K562 (cell line): Measurements from ENCODE around the gene SYTL2. TPM values are rescaled to one million over a fixed set of nuclear protein-coding genes. Genes with fewer than 3 reads are reported as not detected.

Source experiments
- ATAC-seq: fragments of 200-7000 bp; cut with Tn5 transposase; 3 replicates; pipeline ENCODE4 v1.9.1; 2020; ENCODE audit warnings: moderate library complexity
- BruUV-seq: library from RNA; stranded (reverse); fragments of 400-500 nt; replicated peaks from 2 replicates; lab custom pipeline; 2021; lab: Mats Ljungman, UMichigan
- CTCF ChIA-PET: fragments of 300-600 bp; formaldehyde crosslinking; extraction: SDS; loops from one replicate; lab custom pipeline; 2021; ENCODE audit warnings: low intra/inter-chr PET ratio; lab: Yijun Ruan, JAX
- POLR2A ChIA-PET: fragments of 300-600, 350-650 bp; sonication (Branson Sonifier 250); formaldehyde crosslinking; extraction: SDS; loops from one replicate; lab custom pipeline; 2021; ENCODE audit warnings: antibody characterized with exemption, inconsistent platforms; lab: Yijun Ruan, JAX
- DNase-seq, 4 experiments: peaks; one replicate each; pipeline versions ENCODE4 v3.0.0 to v3.0.0-alpha.2; 2011 to 2018; ENCODE audit warnings: low spot score in 3 of 4, mixed read lengths in 3 of 4; ENCODE audit errors: extremely low read depth in 1 of 4
- FAIRE-seq: peaks from 2 replicates; lab custom pipeline; 2011; peaks lifted over from hg19 to GRCh38; lab: Jason Lieb, UNC
- H2AFZ ChIP-seq: 2 replicates; pipeline ENCODE4 v1.6.0; 2011; ENCODE audit warnings: low read depth, low read length, control low read depth, inconsistent platforms
- H3K27ac ChIP-seq: fragments of 200-600 bp; 3 replicates; pipeline ENCODE4 v1.8.0; 2011; ENCODE audit warnings: low read depth, mild to moderate bottlenecking, control low read depth, inconsistent platforms, low read length, moderate library complexity, mixed read lengths; ENCODE audit errors: extremely low read depth
- H3K27me3 ChIP-seq, 2 experiments: fragments of 300-600 bp in 1 of 2; 2 replicates in 1 of 2; 3 replicates in 1 of 2; pipeline versions ENCODE4 v1.6.0 to v1.8.0; 2011; ENCODE audit warnings: inconsistent platforms in 2 of 2, low read length in 2 of 2, mild to moderate bottlenecking in 1 of 2, mixed read lengths in 1 of 2, moderate library complexity in 1 of 2; ENCODE audit not compliant: control insufficient read depth in 2 of 2, insufficient read depth in 2 of 2
- H3K36me3 ChIP-seq: fragments of 300-600 bp; 3 replicates; pipeline ENCODE4 v1.8.0; 2011; ENCODE audit warnings: mild to moderate bottlenecking, low read length, inconsistent platforms; ENCODE audit not compliant: control insufficient read depth, insufficient read depth
- H3K4me1 ChIP-seq, 2 experiments: fragments of 200-600 bp in 1 of 2; replicated peaks in 1 of 2; 2 replicates in 1 of 2; 3 replicates in 1 of 2; pipeline versions ENCODE4 v1.5.1 to v1.8.0; 2011; ENCODE audit warnings: inconsistent platforms in 2 of 2, low read length in 2 of 2, mild to moderate bottlenecking in 1 of 2, mixed read lengths in 1 of 2, moderate library complexity in 1 of 2; ENCODE audit not compliant: control insufficient read depth in 2 of 2, insufficient read depth in 2 of 2
- H3K4me2 ChIP-seq: 2 replicates; pipeline ENCODE4 v1.6.1; 2011; ENCODE audit warnings: low read length, control low read depth, inconsistent platforms, mixed read lengths; ENCODE audit not compliant: insufficient read depth
- H3K4me3 ChIP-seq: fragments of 200-600 bp; sonication (generic), shearing (Covaris generic); 2 replicates; pipeline ENCODE4 v1.5.1; 2016; ENCODE audit warnings: control low read depth, inconsistent platforms
- H3K79me2 ChIP-seq: fragments of 200-600 bp; 3 replicates; pipeline ENCODE4 v1.8.0; 2011; ENCODE audit warnings: low read length, inconsistent platforms; ENCODE audit not compliant: control insufficient read depth, insufficient read depth
- H3K9ac ChIP-seq, 2 experiments: 2 replicates each; pipeline versions ENCODE4 v1.6.0 to v1.6.1; 2011; ENCODE audit warnings: low read depth in 2 of 2, low read length in 2 of 2, control low read depth in 1 of 2, inconsistent platforms in 1 of 2, mild to moderate bottlenecking in 1 of 2, mixed read lengths in 1 of 2; ENCODE audit not compliant: insufficient read depth in 1 of 2
- H3K9me1 ChIP-seq: one replicate; pipeline ENCODE4 v1.6.0; 2011; ENCODE audit warnings: inconsistent platforms, mild to moderate bottlenecking, low read length, moderate library complexity; ENCODE audit not compliant: control insufficient read depth, insufficient read depth
- H3K9me3 ChIP-seq: replicated peaks from 2 replicates; pipeline ENCODE4 v1.5.1; 2011; ENCODE audit warnings: low read depth, low read length, inconsistent platforms; ENCODE audit not compliant: control insufficient read depth, insufficient read depth
- H4K20me1 ChIP-seq: replicated peaks from 2 replicates; pipeline ENCODE4 v1.6.1; 2011; ENCODE audit warnings: low read length, inconsistent platforms, mixed read lengths; ENCODE audit not compliant: control insufficient read depth, insufficient read depth
- MAFG ChIP-seq: fragments of 450-650 bp; conservative IDR thresholded peaks from 2 replicates; pipeline ENCODE4 v1.6.1; 2016; ENCODE audit warnings: missing genetic modification characterization, missing compliant biosample characterization
- PURB ChIP-seq: sonication (generic); formaldehyde crosslinking; IDR thresholded peaks from 2 replicates; pipeline ENCODE4 v1.9.0; 2021; ENCODE audit warnings: low read depth, mild to moderate bottlenecking, missing genetic modification reagents
- ZKSCAN3 ChIP-seq: fragments of 250-450 bp; sonication (Bioruptor Pico); IDR thresholded peaks from 2 replicates; pipeline ENCODE4 v1.4.0; 2020
- ZNF239 ChIP-seq: fragments of 250-450 bp; sonication (Bioruptor Pico); IDR thresholded peaks from 2 replicates; pipeline ENCODE4 v1.4.0; 2020; ENCODE audit warnings: mild to moderate bottlenecking
- WGBS: fragments of 100-300 bp; shearing (Covaris generic); methylation state at CpG from one replicate; pipeline ENCODE4 v1.1.6; 2016; ENCODE audit warnings: low coverage, mixed read lengths; ENCODE audit not compliant: insufficient coverage; ENCODE audit errors: missing lambda C conversion rate; 5-methylcytosine and 5-hydroxymethylcytosine counted together
- in situ Hi-C: fragments of 300-500 bp; cut with MboI; formaldehyde crosslinking; loops from 4 replicates; pipeline ENCODE4 v1.15.0; 2018; ENCODE audit warnings: inconsistent platforms, mixed read lengths
- intact Hi-C: fragments of 100-400 bp; cut with micrococcal nuclease; formaldehyde crosslinking; loops from 2 replicates; pipeline ENCODE4 v1.14.2; 2022
- polyA plus RNA-seq, 8 experiments: library from polyadenylated mRNA; depleted of rRNA in 4 of 8; stranded (reverse) in 5 of 8; unstranded in 3 of 8; fragments of >200 nt; fragmentation: Nextera tagmentation in 2 of 8; fragmentation: Illumina TruSeq in 1 of 8; extraction: Ambion mirVana in 2 of 8; extraction: Trizol in 1 of 8; gene quantifications; 2 replicates each; pipeline versions ENCODE4 v1.2.1 to v1.2.3, GENCODE V29; 2011 to 2014; ENCODE audit warnings: inconsistent platforms in 1 of 8, missing spikeins in 1 of 8
- total RNA-seq, 7 experiments: library from RNA; depleted of rRNA in 6 of 7; stranded (reverse); fragments of >200 nt in 6 of 7; fragmentation: Illumina TruSeq in 2 of 7; extraction: Trizol in 2 of 7; gene quantifications; 2 replicates each; pipeline versions ENCODE4 v1.2.1 to v1.2.3, GENCODE V29; 2011 to 2021; ENCODE audit warnings: low replicate concordance in 1 of 7
- TF ChIP-seq, protein P1 (sequence below): sonication (generic); formaldehyde crosslinking; IDR thresholded peaks from 2 replicates; pipeline ENCODE4 v1.8.0; 2023; ENCODE audit warnings: mild to moderate bottlenecking, missing genetic modification reagents

The SYTL2 gene
- total and polyA plus RNA-seq, 9 of the 15 experiments (the other 6 are each of a cell fraction or from before 2014, with no cell fraction given) = 0.05 to 0.57 (median 0.35) TPM

DNA sequence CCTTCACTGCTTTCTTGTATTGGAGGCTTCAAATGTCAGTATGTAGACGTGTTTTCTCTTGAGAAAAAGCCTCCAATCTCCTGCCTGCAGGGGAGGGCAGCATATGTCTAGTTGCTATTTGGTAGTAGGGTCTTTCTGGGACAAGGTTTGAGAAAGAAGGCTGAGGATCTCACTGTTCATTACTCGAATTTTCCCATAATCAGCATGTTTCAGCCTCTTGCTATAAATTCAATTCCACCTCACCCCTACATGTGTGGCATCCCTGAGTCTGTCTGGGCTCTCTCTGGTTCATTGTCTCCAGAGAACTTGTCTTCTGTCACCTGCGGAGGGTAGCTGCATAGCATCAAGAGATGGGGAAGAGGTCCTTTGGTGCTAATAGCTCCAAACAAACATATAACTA lies 24.8 kb upstream of the SYTL2 start:
- H3K9me3 ChIP-seq = no peaks in the 10 kb centered on the region
- BruUV-seq = no TSS peak
- in situ Hi-C loops (no loop called here), intact Hi-C loops (no loop called here)
- no peak overlapping the region for H3K4me2 ChIP-seq
- H4K20me1 ChIP-seq = no peaks in the 10 kb centered on the region
- no peaks in the 10 kb centered on the region for H3K4me1 ChIP-seq
- no peak overlapping the region for H3K27ac ChIP-seq
- H3K9me1 ChIP-seq = no peaks in the 10 kb centered on the region
- POLR2A ChIA-PET = no interaction called here
- CTCF ChIA-PET = no interaction called here
- H3K79me2 ChIP-seq = no peaks in the 10 kb centered on the region
- WGBS = 0% methylated on average over 3 of the region's 3 CpGs
- no peaks in the 10 kb centered on the region; a peak in 1 of 5 replicates for H3K27me3 ChIP-seq
- no peaks in the 10 kb centered on the region for H3K36me3 ChIP-seq
- H2AFZ ChIP-seq = no peak overlapping the region
- H3K4me3 ChIP-seq = no peak overlapping the region
- FAIRE-seq (no peak), ATAC-seq (no peak), DNase-seq (no peak)
- H3K9ac ChIP-seq = no peak overlapping the region
- no peak for TF ChIP-seq ZKSCAN3
- TF ChIP-seq, protein P1, sequence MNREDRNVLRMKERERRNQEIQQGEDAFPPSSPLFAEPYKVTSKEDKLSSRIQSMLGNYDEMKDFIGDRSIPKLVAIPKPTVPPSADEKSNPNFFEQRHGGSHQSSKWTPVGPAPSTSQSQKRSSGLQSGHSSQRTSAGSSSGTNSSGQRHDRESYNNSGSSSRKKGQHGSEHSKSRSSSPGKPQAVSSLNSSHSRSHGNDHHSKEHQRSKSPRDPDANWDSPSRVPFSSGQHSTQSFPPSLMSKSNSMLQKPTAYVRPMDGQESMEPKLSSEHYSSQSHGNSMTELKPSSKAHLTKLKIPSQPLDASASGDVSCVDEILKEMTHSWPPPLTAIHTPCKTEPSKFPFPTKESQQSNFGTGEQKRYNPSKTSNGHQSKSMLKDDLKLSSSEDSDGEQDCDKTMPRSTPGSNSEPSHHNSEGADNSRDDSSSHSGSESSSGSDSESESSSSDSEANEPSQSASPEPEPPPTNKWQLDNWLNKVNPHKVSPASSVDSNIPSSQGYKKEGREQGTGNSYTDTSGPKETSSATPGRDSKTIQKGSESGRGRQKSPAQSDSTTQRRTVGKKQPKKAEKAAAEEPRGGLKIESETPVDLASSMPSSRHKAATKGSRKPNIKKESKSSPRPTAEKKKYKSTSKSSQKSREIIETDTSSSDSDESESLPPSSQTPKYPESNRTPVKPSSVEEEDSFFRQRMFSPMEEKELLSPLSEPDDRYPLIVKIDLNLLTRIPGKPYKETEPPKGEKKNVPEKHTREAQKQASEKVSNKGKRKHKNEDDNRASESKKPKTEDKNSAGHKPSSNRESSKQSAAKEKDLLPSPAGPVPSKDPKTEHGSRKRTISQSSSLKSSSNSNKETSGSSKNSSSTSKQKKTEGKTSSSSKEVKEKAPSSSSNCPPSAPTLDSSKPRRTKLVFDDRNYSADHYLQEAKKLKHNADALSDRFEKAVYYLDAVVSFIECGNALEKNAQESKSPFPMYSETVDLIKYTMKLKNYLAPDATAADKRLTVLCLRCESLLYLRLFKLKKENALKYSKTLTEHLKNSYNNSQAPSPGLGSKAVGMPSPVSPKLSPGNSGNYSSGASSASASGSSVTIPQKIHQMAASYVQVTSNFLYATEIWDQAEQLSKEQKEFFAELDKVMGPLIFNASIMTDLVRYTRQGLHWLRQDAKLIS (CRISPR knock-in tag) = no peak
- no peak for TF ChIP-seq ZNF239 (CRISPR knock-in tag)
- no peak for TF ChIP-seq PURB (CRISPR knock-in tag)
- no peak for TF ChIP-seq MAFG
